ENCODE data around the gene DOK7.

DOK7 gene

GRCh38 chr4:3487861-3488260 is 24.8 kb downstream of the DOK7 start:
- Histone ChIP-seq H3K27ac (ENCODE audit: low read depth, low read length) (no peak overlapping the region), H3K9ac (ENCODE audit: low read depth, low read length) (no peak overlapping the region), H3K4me1 (ENCODE audit: insufficient read depth, low read length) (peaks cover 8% of the 10 kb centered on the region; the same call in 1 of the 2 replicates), H3K27me3 (ENCODE audit: insufficient read depth, low read length) (peaks cover 94% of the 10 kb centered on the region), H3K36me3 (ENCODE audit: insufficient read depth, low read length) (no peaks in the 10 kb centered on the region), H3K9me3 (ENCODE audit: insufficient read depth, low read depth, low read length) (no peaks in the 10 kb centered on the region), H3K4me3 (ENCODE audit: low read length) (no peak overlapping the region)
- WGBS = 86% methylated on average over 7 of the region's 7 CpGs

DNA sequence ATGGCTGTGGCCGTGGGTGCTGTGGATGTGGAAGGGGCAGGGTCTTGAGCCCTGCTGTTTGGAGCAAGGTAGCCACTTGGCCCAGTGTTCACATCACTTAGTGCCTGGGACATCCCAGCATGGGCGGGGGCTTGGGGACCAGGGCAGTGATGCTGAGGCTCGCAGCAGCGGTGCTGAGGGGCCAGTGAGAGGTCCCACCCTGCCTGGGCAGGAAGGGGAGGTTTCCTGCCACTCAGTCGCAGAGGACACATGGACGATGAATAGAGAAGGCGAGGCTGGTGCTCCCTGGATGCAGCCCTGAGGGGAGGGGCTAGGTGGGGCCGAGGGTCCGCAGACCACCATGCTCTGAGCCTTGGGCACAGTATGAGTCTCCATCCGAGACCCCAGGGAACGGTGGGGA is 25.7 kb downstream of the DOK7 start:
- Histone ChIP-seq H3K27ac (ENCODE audit: low read depth, low read length) (no peak overlapping the region), H3K27me3 (ENCODE audit: insufficient read depth, low read length) (peaks cover 98% of the 10 kb centered on the region), H3K9me3 (ENCODE audit: insufficient read depth, low read depth, low read length) (no peaks in the 10 kb centered on the region), H3K4me3 (ENCODE audit: low read length) (no peak overlapping the region), H3K9ac (ENCODE audit: low read depth, low read length) (no peak overlapping the region), H3K36me3 (ENCODE audit: insufficient read depth, low read length) (no peaks in the 10 kb centered on the region), H3K4me1 (ENCODE audit: insufficient read depth, low read length) (peaks cover 8% of the 10 kb centered on the region; the same call in 1 of the 2 replicates)
- WGBS = 78% methylated on average over 11 of the region's 11 CpGs

GRCh38 chr4:3489451-3489962 is 26.4 kb downstream of the DOK7 start:
- Histone ChIP-seq H3K27me3 (ENCODE audit: insufficient read depth, low read length) (peaks cover 98% of the 10 kb centered on the region), H3K27ac (ENCODE audit: low read depth, low read length) (no peak overlapping the region), H3K9me3 (ENCODE audit: insufficient read depth, low read depth, low read length) (no peaks in the 10 kb centered on the region), H3K4me1 (ENCODE audit: insufficient read depth, low read length) (peaks cover 14% of the 10 kb centered on the region), H3K9ac (ENCODE audit: low read depth, low read length) (no peak overlapping the region), H3K36me3 (ENCODE audit: insufficient read depth, low read length) (no peaks in the 10 kb centered on the region), H3K4me3 (ENCODE audit: low read length) (no peak overlapping the region)
- 63% methylated on average over 20 of the region's 20 CpGs for WGBS

DNA sequence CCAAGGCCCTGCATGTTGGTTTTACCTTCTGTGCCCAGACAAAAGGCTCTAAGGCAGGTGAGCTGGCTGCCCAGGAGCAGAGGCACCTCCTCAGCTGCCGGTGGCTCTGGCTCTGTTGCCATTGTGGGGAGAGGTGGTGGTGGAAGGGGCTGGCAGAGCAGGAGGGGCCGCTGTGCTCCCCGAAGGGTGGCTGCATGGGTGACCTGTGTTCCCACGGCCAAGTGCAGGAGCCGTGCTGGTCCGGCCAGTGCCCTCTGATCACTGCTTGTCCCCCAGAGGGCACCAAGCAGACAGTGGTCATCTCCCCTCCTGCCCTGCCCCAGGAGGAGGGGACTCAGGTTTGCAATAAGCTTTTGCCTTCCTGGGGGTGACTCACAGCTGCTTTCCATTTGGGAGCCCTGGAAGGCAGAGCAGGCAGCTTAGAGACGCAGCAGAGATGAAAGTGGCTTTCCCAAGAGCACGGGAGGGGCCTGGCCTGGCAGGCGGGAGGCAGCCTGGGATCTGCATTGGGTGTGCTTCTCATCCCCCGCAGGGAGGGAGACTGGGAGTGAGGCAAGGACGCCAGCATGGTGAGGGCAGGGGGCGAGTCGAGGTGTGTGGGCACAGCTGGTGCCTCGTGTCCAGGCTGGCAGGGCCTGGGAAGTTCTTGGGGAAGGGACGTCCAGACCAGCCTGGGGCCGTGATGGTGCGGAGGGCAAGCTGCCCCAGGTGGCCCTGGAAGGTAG is 28.7 kb downstream of the DOK7 start:
- H3K9ac ChIP-seq (ENCODE audit: low read depth, low read length) = no peak overlapping the region
- no peaks in the 10 kb centered on the region for H3K9me3 ChIP-seq (ENCODE audit: insufficient read depth, low read depth, low read length)
- peaks cover 98% of the 10 kb centered on the region for H3K27me3 ChIP-seq (ENCODE audit: insufficient read depth, low read length)
- no peak overlapping the region for H3K4me3 ChIP-seq (ENCODE audit: low read length)
- peaks cover 6% of the 10 kb centered on the region; the same call in 1 of the 2 replicates for H3K4me1 ChIP-seq (ENCODE audit: insufficient read depth, low read length)
- 54% methylated on average over 17 of the region's 17 CpGs for WGBS
- H3K36me3 ChIP-seq (ENCODE audit: insufficient read depth, low read length) = no peaks in the 10 kb centered on the region
- H3K27ac ChIP-seq (ENCODE audit: low read depth, low read length) = no peak overlapping the region

GRCh38 chr4:3492741-3493719 is 29.9 kb downstream of the DOK7 start:
- Histone ChIP-seq H3K36me3 (ENCODE audit: insufficient read depth, low read length) (no peaks in the 10 kb centered on the region), H3K9ac (ENCODE audit: low read depth, low read length) (no peak overlapping the region), H3K27me3 (ENCODE audit: insufficient read depth, low read length) (peaks cover 95% of the 10 kb centered on the region), H3K4me1 (ENCODE audit: insufficient read depth, low read length) (peaks cover 6% of the 10 kb centered on the region; the same call in 1 of the 2 replicates), H3K27ac (ENCODE audit: low read depth, low read length) (no peak overlapping the region), H3K4me3 (ENCODE audit: low read length) (no peak overlapping the region), H3K9me3 (ENCODE audit: insufficient read depth, low read depth, low read length) (no peaks in the 10 kb centered on the region)
- 89% methylated on average over 55 of the region's 55 CpGs for WGBS

DNA sequence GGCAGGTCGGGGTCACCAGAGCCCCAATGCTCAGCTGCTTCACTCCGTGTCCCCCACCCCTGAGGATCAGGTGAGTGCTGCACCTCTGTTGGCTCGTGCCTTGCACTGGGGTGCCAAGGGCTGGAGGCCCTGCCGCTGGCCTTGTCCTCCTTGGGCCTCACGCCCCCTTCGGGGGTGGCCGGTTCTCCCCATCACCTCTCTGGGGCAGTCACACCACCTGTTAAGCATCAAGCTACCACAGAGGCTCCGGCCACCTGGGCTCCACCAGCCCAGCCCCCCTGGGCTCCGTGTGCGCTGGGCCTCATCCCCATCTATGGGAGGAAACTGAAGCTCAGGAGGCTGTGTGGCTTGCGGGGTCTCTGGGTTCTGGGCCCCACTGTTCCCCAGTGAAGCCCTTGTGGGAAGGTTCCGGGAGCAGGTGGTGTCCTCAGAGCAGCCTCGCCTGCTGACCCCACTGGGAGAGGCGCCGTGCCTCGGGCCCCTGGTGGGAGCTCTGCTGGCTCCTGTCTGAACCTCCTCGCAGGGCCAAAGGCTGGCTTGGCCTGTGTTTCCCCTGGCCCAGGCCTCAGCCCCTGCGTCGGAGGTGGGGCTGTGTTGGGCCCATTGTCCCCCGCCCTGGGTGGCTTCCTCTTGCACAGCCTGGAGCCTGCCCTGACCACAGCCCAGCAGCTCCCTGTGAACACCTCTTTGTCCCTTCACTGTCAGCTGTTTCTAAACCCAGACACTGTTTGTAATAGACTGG is 30.8 kb downstream of the DOK7 start:
- Histone ChIP-seq H3K4me3 (ENCODE audit: low read length) (no peak overlapping the region), H3K27me3 (ENCODE audit: insufficient read depth, low read length) (peaks cover 89% of the 10 kb centered on the region), H3K4me1 (ENCODE audit: insufficient read depth, low read length) (peaks cover 6% of the 10 kb centered on the region; the same call in 1 of the 2 replicates), H3K9me3 (ENCODE audit: insufficient read depth, low read depth, low read length) (no peaks in the 10 kb centered on the region), H3K36me3 (ENCODE audit: insufficient read depth, low read length) (no peaks in the 10 kb centered on the region), H3K27ac (ENCODE audit: low read depth, low read length) (no peak overlapping the region), H3K9ac (ENCODE audit: low read depth, low read length) (no peak overlapping the region)
- WGBS = 71% methylated on average over 20 of the region's 20 CpGs

- no peaks in the 10 kb centered on the region for H3K36me3 ChIP-seq (ENCODE audit: insufficient read depth, low read length)
- no peaks in the 10 kb centered on the region for H3K9me3 ChIP-seq (ENCODE audit: insufficient read depth, low read depth, low read length)
- H3K4me3 ChIP-seq (ENCODE audit: low read length) = no peak overlapping the region
- H3K9ac ChIP-seq (ENCODE audit: low read depth, low read length) = no peak overlapping the region
- no peak overlapping the region for H3K27ac ChIP-seq (ENCODE audit: low read depth, low read length)
- 65% methylated on average over 15 of the region's 15 CpGs for WGBS
- H3K27me3 ChIP-seq (ENCODE audit: insufficient read depth, low read length) = peaks cover 84% of the 10 kb centered on the region
- H3K4me1 ChIP-seq (ENCODE audit: insufficient read depth, low read length) = peaks cover 6% of the 10 kb centered on the region; the same call in 1 of the 2 replicates
Observed at GRCh38 chr4:3494462-3494871, 31.4 kb downstream of the DOK7 start.

GRCh38 chr4:3495204-3495975 is 32.3 kb downstream of the DOK7 start:
- Histone ChIP-seq H3K9me3 (ENCODE audit: insufficient read depth, low read depth, low read length) (no peaks in the 10 kb centered on the region), H3K4me3 (ENCODE audit: low read length) (no peak overlapping the region), H3K27me3 (ENCODE audit: insufficient read depth, low read length) (peaks cover 76% of the 10 kb centered on the region), H3K27ac (ENCODE audit: low read depth, low read length) (no peak overlapping the region), H3K36me3 (ENCODE audit: insufficient read depth, low read length) (no peaks in the 10 kb centered on the region), H3K9ac (ENCODE audit: low read depth, low read length) (no peak overlapping the region), H3K4me1 (ENCODE audit: insufficient read depth, low read length) (peaks cover 6% of the 10 kb centered on the region; the same call in 1 of the 2 replicates)
- 89% methylated on average over 28 of the region's 28 CpGs for WGBS

- H3K4me1 ChIP-seq (ENCODE audit: insufficient read depth, low read length) = peaks cover 6% of the 10 kb centered on the region; the same call in 1 of the 2 replicates
- no peaks in the 10 kb centered on the region for H3K9me3 ChIP-seq (ENCODE audit: insufficient read depth, low read depth, low read length)
- no peaks in the 10 kb centered on the region for H3K36me3 ChIP-seq (ENCODE audit: insufficient read depth, low read length)
- no peak overlapping the region for H3K27ac ChIP-seq (ENCODE audit: low read depth, low read length)
- peaks cover 69% of the 10 kb centered on the region for H3K27me3 ChIP-seq (ENCODE audit: insufficient read depth, low read length)
- H3K9ac ChIP-seq (ENCODE audit: low read depth, low read length) = no peak overlapping the region
- WGBS = 82% methylated on average over 14 of the region's 14 CpGs
- no peak overlapping the region for H3K4me3 ChIP-seq (ENCODE audit: low read length)
Observed at GRCh38 chr4:3496021-3496420, 32.9 kb downstream of the DOK7 start.

DNA sequence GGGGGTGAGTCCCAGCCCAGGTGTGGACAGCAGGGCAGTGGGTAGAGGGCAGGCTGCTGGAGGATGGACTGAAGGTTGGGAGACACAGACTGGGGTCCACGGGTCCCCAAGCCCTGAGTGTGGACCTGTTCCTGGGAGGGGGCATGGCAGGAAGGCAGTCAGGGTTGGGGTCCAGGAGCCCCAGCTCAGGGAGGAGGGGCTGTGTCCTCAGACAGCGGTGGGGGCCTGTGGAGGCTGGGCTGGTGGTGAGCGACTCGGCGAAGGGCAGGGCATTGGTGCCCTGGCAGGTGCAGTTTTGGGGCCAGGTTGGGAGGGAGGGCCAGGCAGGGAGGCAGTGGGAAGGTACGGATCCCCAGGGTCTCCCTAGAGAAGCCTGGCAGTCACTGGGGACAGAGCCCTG is 34.0 kb downstream of the DOK7 start:
- Histone ChIP-seq H3K27ac (ENCODE audit: low read depth, low read length) (no peak overlapping the region), H3K9ac (ENCODE audit: low read depth, low read length) (no peak overlapping the region), H3K36me3 (ENCODE audit: insufficient read depth, low read length) (no peaks in the 10 kb centered on the region), H3K4me3 (ENCODE audit: low read length) (no peak overlapping the region), H3K4me1 (ENCODE audit: insufficient read depth, low read length) (peaks cover 6% of the 10 kb centered on the region; the same call in 1 of the 2 replicates), H3K9me3 (ENCODE audit: insufficient read depth, low read depth, low read length) (no peaks in the 10 kb centered on the region), H3K27me3 (ENCODE audit: insufficient read depth, low read length) (peaks cover 59% of the 10 kb centered on the region)
- WGBS = 94% methylated on average over 6 of the region's 6 CpGs
